ENCODE data around the gene TRIM3.

Gene TRIM3

GRCh38 chr11:6401464-6401863, 72.3 kb downstream of the TRIM3 start:
- DNase-seq (ENCODE audit: low read depth in 2 of 2), result no peak

GRCh38 chr11:6400431-6401345, 73.1 kb downstream of the TRIM3 start:
- DNase-seq (ENCODE audit: low read depth in 2 of 2), result no peak

Data from stimulated activated CD8-positive, alpha-beta memory T cell treated with anti-CD3 and anti-CD28 coated beads, Interleukin-7, amount 100 ng/mL, for 4 hours (primary cell).